ENCODE data around the gene RCAN1. TPM values are rescaled to one million over a fixed set of nuclear protein-coding genes. Genes with fewer than 3 reads are reported as not detected.
A peak's percentile ranks its signal among the peaks of the same experiment; 100 is the strongest.

RCAN1 gene
- polyA plus RNA-seq, 2 of the 4 experiments (the other 2 are of a cell fraction): 10.2 to 11.9 TPM

DNA sequence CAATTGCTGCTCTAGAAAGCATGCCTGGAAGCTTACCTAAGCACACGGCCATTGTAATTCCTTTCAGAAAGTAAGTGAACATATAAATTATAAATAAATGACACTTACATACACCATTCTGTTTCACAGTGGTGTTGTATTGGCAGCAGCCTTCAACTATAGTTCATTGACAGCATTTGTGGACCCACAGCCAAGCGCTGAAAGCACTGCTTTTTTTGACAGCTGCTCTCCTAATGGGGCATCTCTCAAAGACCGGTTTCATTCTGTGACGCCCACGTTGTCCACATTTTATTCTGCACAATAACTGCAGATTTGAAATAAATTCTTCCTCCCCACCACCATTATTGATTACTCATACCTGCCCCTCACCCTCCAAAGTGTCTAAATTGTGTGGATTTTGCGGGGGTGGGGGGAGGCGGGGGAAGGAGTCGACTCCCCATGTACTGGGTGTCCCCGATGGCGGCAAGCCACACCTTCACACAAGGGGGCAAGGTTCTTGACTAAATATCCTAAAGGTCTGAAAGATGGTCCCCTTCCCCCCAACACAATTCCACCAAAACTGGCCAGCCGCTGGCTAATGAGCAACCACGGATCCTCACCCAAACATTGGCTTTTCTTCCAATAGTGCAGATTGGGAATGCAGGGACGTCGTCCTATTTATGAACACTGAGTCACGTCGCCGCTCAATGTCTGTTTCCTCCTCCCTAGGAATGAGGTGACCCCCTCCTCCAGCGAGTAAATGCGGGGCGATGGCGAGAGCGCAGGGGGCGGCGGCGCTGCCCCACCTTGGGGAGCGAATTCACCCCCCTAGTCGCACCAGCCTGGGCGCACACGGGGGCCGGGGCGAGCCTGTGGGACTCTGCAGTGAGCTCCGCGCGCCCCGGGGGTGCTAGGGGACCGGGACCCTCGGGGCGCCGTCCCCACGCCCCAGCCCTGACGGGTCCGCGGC lies 960 bp downstream of the RCAN1 start:
- no peaks in the 10 kb centered on the region for H3K9me3 ChIP-seq
- peak overlapping the region; percentile 93 for H3K4me3 ChIP-seq
- no peak for TF ChIP-seq RNF2 (IDR thresholded peaks at IDR 0.05; ENCODE audit: borderline replicate concordance, low read depth)
- TF ChIP-seq TFCP2L1 (CRISPR knock-in tag; IDR thresholded peaks at IDR 0.05): no peak
- TF ChIP-seq EHF (CRISPR knock-in tag; IDR thresholded peaks at IDR 0.05): no peak
- TF ChIP-seq MAZ (IDR thresholded peaks at IDR 0.05; ENCODE audit: borderline replicate concordance, low read depth, low read length): no peak
- TF ChIP-seq RARB (CRISPR knock-in tag; IDR thresholded peaks at IDR 0.05): no peak
- TF ChIP-seq PHF8 (IDR thresholded peaks at IDR 0.05; ENCODE audit: borderline replicate concordance, low read depth): no peak
- TF ChIP-seq, protein P1, sequence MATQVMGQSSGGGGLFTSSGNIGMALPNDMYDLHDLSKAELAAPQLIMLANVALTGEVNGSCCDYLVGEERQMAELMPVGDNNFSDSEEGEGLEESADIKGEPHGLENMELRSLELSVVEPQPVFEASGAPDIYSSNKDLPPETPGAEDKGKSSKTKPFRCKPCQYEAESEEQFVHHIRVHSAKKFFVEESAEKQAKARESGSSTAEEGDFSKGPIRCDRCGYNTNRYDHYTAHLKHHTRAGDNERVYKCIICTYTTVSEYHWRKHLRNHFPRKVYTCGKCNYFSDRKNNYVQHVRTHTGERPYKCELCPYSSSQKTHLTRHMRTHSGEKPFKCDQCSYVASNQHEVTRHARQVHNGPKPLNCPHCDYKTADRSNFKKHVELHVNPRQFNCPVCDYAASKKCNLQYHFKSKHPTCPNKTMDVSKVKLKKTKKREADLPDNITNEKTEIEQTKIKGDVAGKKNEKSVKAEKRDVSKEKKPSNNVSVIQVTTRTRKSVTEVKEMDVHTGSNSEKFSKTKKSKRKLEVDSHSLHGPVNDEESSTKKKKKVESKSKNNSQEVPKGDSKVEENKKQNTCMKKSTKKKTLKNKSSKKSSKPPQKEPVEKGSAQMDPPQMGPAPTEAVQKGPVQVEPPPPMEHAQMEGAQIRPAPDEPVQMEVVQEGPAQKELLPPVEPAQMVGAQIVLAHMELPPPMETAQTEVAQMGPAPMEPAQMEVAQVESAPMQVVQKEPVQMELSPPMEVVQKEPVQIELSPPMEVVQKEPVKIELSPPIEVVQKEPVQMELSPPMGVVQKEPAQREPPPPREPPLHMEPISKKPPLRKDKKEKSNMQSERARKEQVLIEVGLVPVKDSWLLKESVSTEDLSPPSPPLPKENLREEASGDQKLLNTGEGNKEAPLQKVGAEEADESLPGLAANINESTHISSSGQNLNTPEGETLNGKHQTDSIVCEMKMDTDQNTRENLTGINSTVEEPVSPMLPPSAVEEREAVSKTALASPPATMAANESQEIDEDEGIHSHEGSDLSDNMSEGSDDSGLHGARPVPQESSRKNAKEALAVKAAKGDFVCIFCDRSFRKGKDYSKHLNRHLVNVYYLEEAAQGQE (IDR thresholded peaks at IDR 0.05): no peak
- TF ChIP-seq TP53 (CRISPR knock-in tag; IDR thresholded peaks at IDR 0.05): no peak
- TF ChIP-seq ZSCAN20 (CRISPR knock-in tag; IDR thresholded peaks at IDR 0.05): no peak
- no peak for TF ChIP-seq NFE2L2 (conservative IDR thresholded peaks at IDR 0.05; ENCODE audit: low read length)
- TF ChIP-seq FOSB (CRISPR knock-in tag; IDR thresholded peaks at IDR 0.05): no peak
- no peak for TF ChIP-seq POLR2AphosphoS2 (conservative IDR thresholded peaks at IDR 0.05; ENCODE audit: low read length)
- TF ChIP-seq KDM5A (IDR thresholded peaks at IDR 0.05): no peak
- TF ChIP-seq MAFK (IDR thresholded peaks at IDR 0.05; ENCODE audit: partially characterized antibody): no peak
- TF ChIP-seq, protein P2, sequence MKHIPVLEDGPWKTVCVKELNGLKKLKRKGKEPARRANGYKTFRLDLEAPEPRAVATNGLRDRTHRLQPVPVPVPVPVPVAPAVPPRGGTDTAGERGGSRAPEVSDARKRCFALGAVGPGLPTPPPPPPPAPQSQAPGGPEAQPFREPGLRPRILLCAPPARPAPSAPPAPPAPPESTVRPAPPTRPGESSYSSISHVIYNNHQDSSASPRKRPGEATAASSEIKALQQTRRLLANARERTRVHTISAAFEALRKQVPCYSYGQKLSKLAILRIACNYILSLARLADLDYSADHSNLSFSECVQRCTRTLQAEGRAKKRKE (CRISPR knock-in tag; IDR thresholded peaks at IDR 0.05; ENCODE audit: low read depth): no peak
- peaks cover 3% of the 10 kb centered on the region; the same call in 1 of the 3 replicates for H3K4me1 ChIP-seq
- peak overlapping the region; percentile 75 to 92; a peak in 5 of 6 replicates for H3K27ac ChIP-seq
- CTCF ChIA-PET: interaction anchor here (1.0 to 3.4 kb wide), 3 partner anchors 12 to 104 kb away, joined by 3 to 25 read pairs (median 5); no protein-coding TSS in a partner anchor
- DNase-seq (ENCODE audit: low read depth in 1 of 2, low spot score in 1 of 2): no peak
- POLR2A ChIA-PET: no interaction called here
- peak overlapping the region; percentile 94 for H3K4me2 ChIP-seq
- 50% methylated on average over 14 of the region's 43 CpGs for WGBS (ENCODE audit: missing lambda C conversion rate)
- no peak for FAIRE-seq
- no peak for ATAC-seq

DNA sequence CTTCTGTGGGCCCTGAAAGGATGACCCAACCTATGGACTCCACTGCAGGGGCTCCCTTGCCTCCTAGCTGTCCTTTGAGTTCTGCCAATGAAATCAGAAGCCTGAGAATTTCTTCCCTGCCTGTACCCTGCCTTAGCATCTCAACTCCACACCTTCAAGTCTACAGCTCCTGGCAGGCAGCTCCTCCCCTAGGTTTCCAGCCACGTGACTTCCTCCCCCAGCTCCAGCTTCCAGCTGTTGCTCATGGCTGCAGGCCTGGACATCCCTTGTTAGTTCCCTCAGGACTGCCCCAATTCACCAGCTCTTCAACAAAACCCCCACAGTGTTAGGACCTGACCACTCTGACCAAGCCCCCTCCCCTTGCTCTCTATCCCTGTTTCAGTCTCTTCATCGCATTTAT lies 2.4 kb downstream of the RCAN1 start:
- H3K4me1 ChIP-seq: peaks cover 3% of the 10 kb centered on the region; the same call in 1 of the 3 replicates
- ChIA-PET POLR2A (no interaction called here), CTCF (interaction anchor here (0.7 to 3.4 kb wide), 6 partner anchors 10 to 250 kb away, joined by 3 to 25 read pairs (median 4); no protein-coding TSS in a partner anchor)
- no peak overlapping the region for H3K4me3 ChIP-seq
- FAIRE-seq (no peak), ATAC-seq (no peak), DNase-seq (ENCODE audit: low read depth in 1 of 2, low spot score in 1 of 2) (no peak)
- H3K9me3 ChIP-seq: no peaks in the 10 kb centered on the region
- H3K4me2 ChIP-seq: no peak overlapping the region
- H3K27ac ChIP-seq: no peak overlapping the region
- TF ChIP-seq RAD21 (conservative IDR thresholded peaks at IDR 0.05 in 1 of 2, IDR thresholded peaks at IDR 0.05 in 1 of 2): no peak
- TF ChIP-seq, protein P3, sequence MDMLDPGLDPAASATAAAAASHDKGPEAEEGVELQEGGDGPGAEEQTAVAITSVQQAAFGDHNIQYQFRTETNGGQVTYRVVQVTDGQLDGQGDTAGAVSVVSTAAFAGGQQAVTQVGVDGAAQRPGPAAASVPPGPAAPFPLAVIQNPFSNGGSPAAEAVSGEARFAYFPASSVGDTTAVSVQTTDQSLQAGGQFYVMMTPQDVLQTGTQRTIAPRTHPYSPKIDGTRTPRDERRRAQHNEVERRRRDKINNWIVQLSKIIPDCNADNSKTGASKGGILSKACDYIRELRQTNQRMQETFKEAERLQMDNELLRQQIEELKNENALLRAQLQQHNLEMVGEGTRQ (IDR thresholded peaks at IDR 0.05): no peak
- no peak for TF ChIP-seq SMC3 (IDR thresholded peaks at IDR 0.05)
- TF ChIP-seq FOXS1 (CRISPR knock-in tag; IDR thresholded peaks at IDR 0.05): no peak
- no peak for TF ChIP-seq JUN (IDR thresholded peaks at IDR 0.05)
- TF ChIP-seq RFX5 (IDR thresholded peaks at IDR 0.05): no peak
- TF ChIP-seq ESRRA (IDR thresholded peaks at IDR 0.05; ENCODE audit: borderline replicate concordance, low read length): no peak
- no peak for TF ChIP-seq PHF8 (IDR thresholded peaks at IDR 0.05; ENCODE audit: borderline replicate concordance, low read depth)
- TF ChIP-seq CBX8 (IDR thresholded peaks at IDR 0.05): no peak
- no peak for TF ChIP-seq ZNF302 (CRISPR knock-in tag; IDR thresholded peaks at IDR 0.05)
- TF ChIP-seq CHD4 (IDR thresholded peaks at IDR 0.05; ENCODE audit: borderline replicate concordance): no peak
- no peak for TF ChIP-seq NR3C1 (IDR thresholded peaks at IDR 0.05)
- TF ChIP-seq CHD2 (IDR thresholded peaks at IDR 0.05; ENCODE audit: low read length, partially characterized antibody): no peak
- TF ChIP-seq MAFK (IDR thresholded peaks at IDR 0.05; ENCODE audit: partially characterized antibody): no peak
- TF ChIP-seq RNF2 (IDR thresholded peaks at IDR 0.05; ENCODE audit: borderline replicate concordance, low read depth): no peak
- TF ChIP-seq, protein P4, sequence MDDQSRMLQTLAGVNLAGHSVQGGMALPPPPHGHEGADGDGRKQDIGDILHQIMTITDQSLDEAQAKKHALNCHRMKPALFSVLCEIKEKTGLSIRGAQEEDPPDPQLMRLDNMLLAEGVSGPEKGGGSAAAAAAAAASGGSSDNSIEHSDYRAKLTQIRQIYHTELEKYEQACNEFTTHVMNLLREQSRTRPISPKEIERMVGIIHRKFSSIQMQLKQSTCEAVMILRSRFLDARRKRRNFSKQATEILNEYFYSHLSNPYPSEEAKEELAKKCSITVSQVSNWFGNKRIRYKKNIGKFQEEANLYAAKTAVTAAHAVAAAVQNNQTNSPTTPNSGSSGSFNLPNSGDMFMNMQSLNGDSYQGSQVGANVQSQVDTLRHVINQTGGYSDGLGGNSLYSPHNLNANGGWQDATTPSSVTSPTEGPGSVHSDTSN (IDR thresholded peaks at IDR 0.05): no peak
- TF ChIP-seq MAZ (IDR thresholded peaks at IDR 0.05; ENCODE audit: borderline replicate concordance, low read depth, low read length): no peak
- no peak for TF ChIP-seq HOXA7 (CRISPR knock-in tag; IDR thresholded peaks at IDR 0.05)
- TF ChIP-seq POLR2AphosphoS2 (conservative IDR thresholded peaks at IDR 0.05; ENCODE audit: low read length): no peak
- TF ChIP-seq, protein P2 (CRISPR knock-in tag; IDR thresholded peaks at IDR 0.05; ENCODE audit: low read depth): no peak
- WGBS (ENCODE audit: missing lambda C conversion rate): 84% methylated on average over 2 of the region's 2 CpGs
